GM12875 (cell line): ENCODE data around the gene IKBKG.
"Not testable (repeated sequence)": the region's sequence is repeated elsewhere in the genome, so short reads cannot be mapped to it uniquely, and the experiment has no call there.

Experiments
- H3K4me3 ChIP-seq: one replicate; pipeline ENCODE4 v1.5.1; 2011; ENCODE audit warnings: low read depth, low read length, control low read depth
- CTCF ChIP-seq: IDR thresholded peaks from 2 replicates; pipeline ENCODE4 v1.5.1; 2011; ENCODE audit warnings: low read depth, mild to moderate bottlenecking, control low read depth, inconsistent platforms, low read length, moderate library complexity, borderline replicate concordance; ENCODE audit not compliant: insufficient read depth

The IKBKG gene

GRCh38 chrX:154607370-154607769 is 60.0 kb downstream of the IKBKG start:
- no peak overlapping the region for H3K4me3 ChIP-seq
- no peak for TF ChIP-seq CTCF

- not testable (repeated sequence) for H3K4me3 ChIP-seq
Observed at GRCh38 chrX:154607976-154608375, 60.6 kb downstream of the IKBKG start.

DNA sequence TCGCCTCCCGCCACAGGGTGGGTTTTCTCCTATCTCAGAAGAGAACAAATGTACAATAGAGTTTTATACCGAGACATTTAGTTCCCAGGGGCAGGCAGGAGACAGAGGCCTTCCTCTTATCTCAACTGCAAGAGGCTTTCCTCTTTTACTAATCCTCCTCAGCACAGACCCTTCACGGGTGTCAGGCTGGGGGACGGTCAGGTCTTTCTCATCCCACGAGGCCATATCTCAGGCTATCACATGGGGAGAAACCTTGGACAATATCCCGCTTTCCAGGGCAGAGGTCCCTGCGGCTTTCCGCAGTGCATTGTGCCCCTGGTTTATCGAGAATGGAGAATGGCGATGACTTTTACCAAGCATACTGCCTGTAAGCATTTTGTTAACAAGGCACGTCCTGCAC is 61.4 kb downstream of the IKBKG start:
- not testable (repeated sequence) for H3K4me3 ChIP-seq

GRCh38 chrX:154611146-154611545 is 63.7 kb downstream of the IKBKG start:
- not testable (repeated sequence) for H3K4me3 ChIP-seq

- not testable (repeated sequence) for H3K4me3 ChIP-seq
Observed at GRCh38 chrX:154613586-154613985, 66.2 kb downstream of the IKBKG start.
